IMR-90 (cell line): ENCODE measurements around the gene PTCH2.

ENCODE experiments used
- CEBPB ChIP-seq: IDR thresholded peaks from 2 replicates; pipeline ENCODE4 v1.6.1; 2012; ENCODE audit warnings: low read depth, low read length, improper control_type of control experiment
- MAFK ChIP-seq: IDR thresholded peaks from 2 replicates; pipeline ENCODE4 v1.6.1; 2012; ENCODE audit warnings: low read depth, low read length, improper control_type of control experiment
- POLR2A ChIP-seq: IDR thresholded peaks from 2 replicates; pipeline ENCODE4 v1.6.1; 2012; ENCODE audit warnings: mild to moderate bottlenecking, low read depth, low read length
- RAD21 ChIP-seq: IDR thresholded peaks from 2 replicates; pipeline ENCODE4 v1.6.1; 2012; ENCODE audit warnings: low read length, improper control_type of control experiment
- SMC3 ChIP-seq: fragments of 150-350 bp; IDR thresholded peaks from 2 replicates; pipeline ENCODE4 v1.6.1; 2016; ENCODE audit warnings: low read depth, mild to moderate bottlenecking, antibody characterized with exemption, low read length, moderate library complexity
- TF ChIP-seq, protein P1 (sequence below): conservative IDR thresholded peaks from 2 replicates; pipeline ENCODE4 v1.5.1; 2012; ENCODE audit warnings: mild to moderate bottlenecking, low read depth, low read length, improper control_type of control experiment

DNA sequence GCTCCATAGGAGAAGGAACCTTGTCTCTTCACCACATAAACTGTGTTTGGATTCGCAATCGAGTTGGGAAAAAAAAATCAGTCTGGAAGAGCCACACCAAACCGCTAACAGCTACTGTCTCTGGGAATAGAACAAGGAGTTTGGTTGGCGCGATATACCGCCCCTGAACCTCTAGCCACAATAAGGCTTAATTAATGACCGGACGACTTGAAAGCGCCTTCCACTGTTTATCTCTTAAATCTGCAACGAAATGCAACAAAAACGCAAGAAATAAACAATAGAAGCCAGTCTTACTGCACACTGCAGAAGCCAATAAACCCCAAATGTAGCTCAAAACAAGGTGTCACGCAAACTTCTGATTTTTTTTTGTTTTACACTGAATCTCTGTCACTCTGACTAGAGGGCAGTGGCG is 23.9 kb downstream of the PTCH2 start:
- TF ChIP-seq, protein P1, sequence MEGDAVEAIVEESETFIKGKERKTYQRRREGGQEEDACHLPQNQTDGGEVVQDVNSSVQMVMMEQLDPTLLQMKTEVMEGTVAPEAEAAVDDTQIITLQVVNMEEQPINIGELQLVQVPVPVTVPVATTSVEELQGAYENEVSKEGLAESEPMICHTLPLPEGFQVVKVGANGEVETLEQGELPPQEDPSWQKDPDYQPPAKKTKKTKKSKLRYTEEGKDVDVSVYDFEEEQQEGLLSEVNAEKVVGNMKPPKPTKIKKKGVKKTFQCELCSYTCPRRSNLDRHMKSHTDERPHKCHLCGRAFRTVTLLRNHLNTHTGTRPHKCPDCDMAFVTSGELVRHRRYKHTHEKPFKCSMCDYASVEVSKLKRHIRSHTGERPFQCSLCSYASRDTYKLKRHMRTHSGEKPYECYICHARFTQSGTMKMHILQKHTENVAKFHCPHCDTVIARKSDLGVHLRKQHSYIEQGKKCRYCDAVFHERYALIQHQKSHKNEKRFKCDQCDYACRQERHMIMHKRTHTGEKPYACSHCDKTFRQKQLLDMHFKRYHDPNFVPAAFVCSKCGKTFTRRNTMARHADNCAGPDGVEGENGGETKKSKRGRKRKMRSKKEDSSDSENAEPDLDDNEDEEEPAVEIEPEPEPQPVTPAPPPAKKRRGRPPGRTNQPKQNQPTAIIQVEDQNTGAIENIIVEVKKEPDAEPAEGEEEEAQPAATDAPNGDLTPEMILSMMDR: no peak
- TF ChIP-seq SMC3 (no peak; the same call in 1 of the 2 replicates), RAD21 (no peak), POLR2A (no peak), MAFK (no peak), CEBPB (no peak)
